ENCODE results near the gene CSRNP3.

The CSRNP3 gene

GRCh38 chr2:165593081-165593480 is 123.6 kb downstream of the CSRNP3 start:
- DNase-seq: no peak

- no peak for DNase-seq
Observed at GRCh38 chr2:165594231-165594934, 124.9 kb downstream of the CSRNP3 start.

- DNase-seq: no peak
Observed at GRCh38 chr2:165594935-165595255, 125.4 kb downstream of the CSRNP3 start.

GRCh38 chr2:165596788-165597187 is 127.3 kb downstream of the CSRNP3 start:
- DNase-seq: no peak

- DNase-seq: no peak
Observed at GRCh38 chr2:165601065-165601830, 131.8 kb downstream of the CSRNP3 start.

- no peak for DNase-seq
Observed at GRCh38 chr2:165601928-165602521, 132.5 kb downstream of the CSRNP3 start.

GRCh38 chr2:165609672-165610071 is 140.2 kb downstream of the CSRNP3 start:
- no peak for DNase-seq

- DNase-seq: no peak
Observed at GRCh38 chr2:165610591-165611029, 141.1 kb downstream of the CSRNP3 start.

- DNase-seq: no peak
Observed at GRCh38 chr2:165617741-165618481, 148.4 kb downstream of the CSRNP3 start.

GRCh38 chr2:165618806-165619205 is 149.3 kb downstream of the CSRNP3 start:
- no peak for DNase-seq

GRCh38 chr2:165621086-165621560 is 151.6 kb downstream of the CSRNP3 start:
- no peak for DNase-seq

GRCh38 chr2:165623161-165623560 is 153.7 kb downstream of the CSRNP3 start:
- DNase-seq: no peak

GRCh38 chr2:165623783-165624469 is 154.4 kb downstream of the CSRNP3 start:
- DNase-seq: no peak

GRCh38 chr2:165624470-165624800 is 154.9 kb downstream of the CSRNP3 start:
- DNase-seq: no peak

GRCh38 chr2:165627470-165627869 is 158.0 kb downstream of the CSRNP3 start:
- DNase-seq: no peak

- no peak for DNase-seq
Observed at GRCh38 chr2:165629776-165630175, 160.3 kb downstream of the CSRNP3 start.

- no peak for DNase-seq
Observed at GRCh38 chr2:165630236-165630635, 160.7 kb downstream of the CSRNP3 start.

GRCh38 chr2:165631089-165631488 is 161.6 kb downstream of the CSRNP3 start:
- DNase-seq: no peak

GRCh38 chr2:165632594-165632993 is 163.1 kb downstream of the CSRNP3 start:
- DNase-seq: no peak

GRCh38 chr2:165633431-165633830 is 163.9 kb downstream of the CSRNP3 start:
- DNase-seq: no peak

GRCh38 chr2:165634282-165634681 is 164.8 kb downstream of the CSRNP3 start:
- DNase-seq: no peak

GRCh38 chr2:165634855-165635254 is 165.4 kb downstream of the CSRNP3 start:
- DNase-seq: no peak

- DNase-seq: no peak
Observed at GRCh38 chr2:165635532-165635931, 166.0 kb downstream of the CSRNP3 start.

Measured in SHP77 treated with DMSO at 0.1 percent for 48 hours (cell line).